ENCODE results near the gene LMNTD1. TPM values are rescaled to one million over a fixed set of nuclear protein-coding genes. Genes with fewer than 3 reads are reported as not detected.

Gene LMNTD1
- total RNA-seq, 1 donor from 2014 or later: not detected

GRCh38 chr12:25573346-25573745 is 20.3 kb upstream of the LMNTD1 start:
- no peak for TF ChIP-seq CTCF (IDR thresholded peaks at IDR 0.05)
- DNase-seq (ENCODE audit: extremely low spot score, unreplicated experiment): no peak
- H3K4me3 Mint-ChIP-seq (ENCODE audit: unreplicated experiment): no peak overlapping the region
- no peaks in the 10 kb centered on the region for H3K36me3 Mint-ChIP-seq (ENCODE audit: unreplicated experiment)
- H3K9me3 Mint-ChIP-seq (ENCODE audit: unreplicated experiment): no peaks in the 10 kb centered on the region
- H3K4me1 Mint-ChIP-seq (ENCODE audit: unreplicated experiment): no peaks in the 10 kb centered on the region
- no peak overlapping the region for H3K27ac Mint-ChIP-seq (ENCODE audit: unreplicated experiment)
- H3K27me3 Mint-ChIP-seq (ENCODE audit: unreplicated experiment): no peaks in the 10 kb centered on the region

- Mint-ChIP-seq H3K9me3 (ENCODE audit: unreplicated experiment) (no peaks in the 10 kb centered on the region), H3K27me3 (ENCODE audit: unreplicated experiment) (no peaks in the 10 kb centered on the region)
- no peak for TF ChIP-seq CTCF (IDR thresholded peaks at IDR 0.05)
Measured at GRCh38 chr12:25570418-25570817, 17.3 kb upstream of the LMNTD1 start.

GRCh38 chr12:25566202-25566949 is 13.3 kb upstream of the LMNTD1 start:
- no peaks in the 10 kb centered on the region for H3K9me3 Mint-ChIP-seq (ENCODE audit: unreplicated experiment)
- no peak overlapping the region for H3K4me3 Mint-ChIP-seq (ENCODE audit: unreplicated experiment)
- TF ChIP-seq CTCF (IDR thresholded peaks at IDR 0.05): no peak
- H3K36me3 Mint-ChIP-seq (ENCODE audit: unreplicated experiment): no peaks in the 10 kb centered on the region
- no peaks in the 10 kb centered on the region for H3K4me1 Mint-ChIP-seq (ENCODE audit: unreplicated experiment)
- H3K27ac Mint-ChIP-seq (ENCODE audit: unreplicated experiment): no peak overlapping the region
- no peaks in the 10 kb centered on the region for H3K27me3 Mint-ChIP-seq (ENCODE audit: unreplicated experiment)
- no peak for DNase-seq (ENCODE audit: extremely low spot score, unreplicated experiment)

More at GRCh38 chr12:25570418-25570817, 17.3 kb upstream of the LMNTD1 start:
- H3K4me1 Mint-ChIP-seq (ENCODE audit: unreplicated experiment): no peaks in the 10 kb centered on the region
- no peaks in the 10 kb centered on the region for H3K36me3 Mint-ChIP-seq (ENCODE audit: unreplicated experiment)
- H3K27ac Mint-ChIP-seq (ENCODE audit: unreplicated experiment): no peak overlapping the region
- DNase-seq (ENCODE audit: extremely low spot score, unreplicated experiment): no peak
- H3K4me3 Mint-ChIP-seq (ENCODE audit: unreplicated experiment): no peak overlapping the region

GRCh38 chr12:25558586-25558985 is 5.5 kb upstream of the LMNTD1 start:
- TF ChIP-seq CTCF (IDR thresholded peaks at IDR 0.05): no peak
- Mint-ChIP-seq H3K27me3 (ENCODE audit: unreplicated experiment) (no peaks in the 10 kb centered on the region), H3K4me3 (ENCODE audit: unreplicated experiment) (no peak overlapping the region), H3K9me3 (ENCODE audit: unreplicated experiment) (no peaks in the 10 kb centered on the region), H3K36me3 (ENCODE audit: unreplicated experiment) (no peaks in the 10 kb centered on the region), H3K27ac (ENCODE audit: unreplicated experiment) (no peak overlapping the region), H3K4me1 (ENCODE audit: unreplicated experiment) (peaks cover 3% of the 10 kb centered on the region)
- DNase-seq (ENCODE audit: extremely low spot score, unreplicated experiment): no peak

GRCh38 chr12:25557830-25558436 is 4.8 kb upstream of the LMNTD1 start:
- DNase-seq (ENCODE audit: extremely low spot score, unreplicated experiment): no peak
- no peaks in the 10 kb centered on the region for H3K27me3 Mint-ChIP-seq (ENCODE audit: unreplicated experiment)
- H3K4me3 Mint-ChIP-seq (ENCODE audit: unreplicated experiment): no peak overlapping the region
- no peaks in the 10 kb centered on the region for H3K9me3 Mint-ChIP-seq (ENCODE audit: unreplicated experiment)
- TF ChIP-seq CTCF (IDR thresholded peaks at IDR 0.05): peak; percentile 59
- H3K4me1 Mint-ChIP-seq (ENCODE audit: unreplicated experiment): peaks cover 3% of the 10 kb centered on the region
- H3K27ac Mint-ChIP-seq (ENCODE audit: unreplicated experiment): no peak overlapping the region
- no peaks in the 10 kb centered on the region for H3K36me3 Mint-ChIP-seq (ENCODE audit: unreplicated experiment)
